Measurements from ENCODE around the gene LRRTM3.

LRRTM3 gene

GRCh38 chr10:67114945-67115344, 189.1 kb downstream of the LRRTM3 start:
- H3K4me2 ChIP-seq (ENCODE audit: low read length), result no peak overlapping the region

GRCh38 chr10:67115972-67116371, 190.1 kb downstream of the LRRTM3 start:
- Histone ChIP-seq H3K27ac (ENCODE audit: low read depth, low read length) (no peak overlapping the region), H3K9me2 (replicated peaks; ENCODE audit: control insufficient read depth, low read length) (no peaks in the 10 kb centered on the region), H3K9me3 (ENCODE audit: control insufficient read depth, insufficient read depth, low read length) (no peaks in the 10 kb centered on the region), H3K4me2 (ENCODE audit: low read length) (no peak overlapping the region), H3K36me3 (ENCODE audit: control insufficient read depth, low read length) (no peaks in the 10 kb centered on the region), H3K27me3 (ENCODE audit: control insufficient read depth, low read length) (no peaks in the 10 kb centered on the region), H3K4me3 (ENCODE audit: low read length) (no peak overlapping the region), H3F3A (ENCODE audit: control insufficient read depth, insufficient read depth) (no peaks in the 10 kb centered on the region), H3K79me2 (ENCODE audit: control insufficient read depth, low read length) (no peaks in the 10 kb centered on the region), H3K4me1 (ENCODE audit: control insufficient read depth, low read length) (no peaks in the 10 kb centered on the region), H4K20me1 (ENCODE audit: control insufficient read depth, insufficient read depth, low read depth, low read length) (no peaks in the 10 kb centered on the region)
- TF ChIP-seq CTCF (IDR thresholded peaks at IDR 0.05; ENCODE audit: low read depth, low read length, poor library complexity, severe bottlenecking) (no peak), EZH2phosphoT487 (IDR thresholded peaks at IDR 0.05; ENCODE audit: borderline replicate concordance, low read length) (no peak)

More at GRCh38 chr10:67114945-67115344, 189.1 kb downstream of the LRRTM3 start:
- no peaks in the 10 kb centered on the region for H3K36me3 ChIP-seq (ENCODE audit: control insufficient read depth, low read length)
- no peaks in the 10 kb centered on the region for H3K4me1 ChIP-seq (ENCODE audit: control insufficient read depth, low read length)
- H4K20me1 ChIP-seq (ENCODE audit: control insufficient read depth, insufficient read depth, low read depth, low read length), result no peaks in the 10 kb centered on the region
- no peak overlapping the region for H3K4me3 ChIP-seq (ENCODE audit: low read length)
- H3K9me3 ChIP-seq (ENCODE audit: control insufficient read depth, insufficient read depth, low read length), result no peaks in the 10 kb centered on the region
- TF ChIP-seq EZH2phosphoT487 (IDR thresholded peaks at IDR 0.05; ENCODE audit: borderline replicate concordance, low read length) (no peak), CTCF (IDR thresholded peaks at IDR 0.05; ENCODE audit: low read depth, low read length, poor library complexity, severe bottlenecking) (no peak)
- no peaks in the 10 kb centered on the region for H3K79me2 ChIP-seq (ENCODE audit: control insufficient read depth, low read length)
- H3K27me3 ChIP-seq (ENCODE audit: control insufficient read depth, low read length), result no peaks in the 10 kb centered on the region
- no peaks in the 10 kb centered on the region for H3K9me2 ChIP-seq (replicated peaks; ENCODE audit: control insufficient read depth, low read length)
- H3K27ac ChIP-seq (ENCODE audit: low read depth, low read length), result no peak overlapping the region
- H3F3A ChIP-seq (ENCODE audit: control insufficient read depth, insufficient read depth), result no peaks in the 10 kb centered on the region

GRCh38 chr10:67119651-67120050, 193.8 kb downstream of the LRRTM3 start:
- TF ChIP-seq EZH2phosphoT487 (IDR thresholded peaks at IDR 0.05; ENCODE audit: borderline replicate concordance, low read length) (no peak), CTCF (IDR thresholded peaks at IDR 0.05; ENCODE audit: low read depth, low read length, poor library complexity, severe bottlenecking) (no peak)
- no peaks in the 10 kb centered on the region for H3K79me2 ChIP-seq (ENCODE audit: control insufficient read depth, low read length)
- no peaks in the 10 kb centered on the region for H3F3A ChIP-seq (ENCODE audit: control insufficient read depth, insufficient read depth)
- no peaks in the 10 kb centered on the region for H3K9me3 ChIP-seq (ENCODE audit: control insufficient read depth, insufficient read depth, low read length)
- H3K4me2 ChIP-seq (ENCODE audit: low read length), result no peak overlapping the region
- no peaks in the 10 kb centered on the region for H3K4me1 ChIP-seq (ENCODE audit: control insufficient read depth, low read length)
- H3K36me3 ChIP-seq (ENCODE audit: control insufficient read depth, low read length), result no peaks in the 10 kb centered on the region
- H3K27ac ChIP-seq (ENCODE audit: low read depth, low read length), result no peak overlapping the region
- H3K27me3 ChIP-seq (ENCODE audit: control insufficient read depth, low read length), result no peaks in the 10 kb centered on the region
- no peaks in the 10 kb centered on the region for H3K9me2 ChIP-seq (replicated peaks; ENCODE audit: control insufficient read depth, low read length)
- no peaks in the 10 kb centered on the region for H4K20me1 ChIP-seq (ENCODE audit: control insufficient read depth, insufficient read depth, low read depth, low read length)
- H3K4me3 ChIP-seq (ENCODE audit: low read length), result no peak overlapping the region
